Pericardium fibroblast (primary cell): ENCODE data around the gene CRACR2A. TPM values are rescaled to one million over a fixed set of nuclear protein-coding genes. Genes with fewer than 3 reads are reported as not detected.

ENCODE experiments used
- total RNA-seq: library from RNA; depleted of rRNA; stranded (reverse); fragments of >200 nt; gene quantifications from 2 replicates; pipeline ENCODE4 v1.2.3, GENCODE V29; 2015

The CRACR2A gene, protein sequence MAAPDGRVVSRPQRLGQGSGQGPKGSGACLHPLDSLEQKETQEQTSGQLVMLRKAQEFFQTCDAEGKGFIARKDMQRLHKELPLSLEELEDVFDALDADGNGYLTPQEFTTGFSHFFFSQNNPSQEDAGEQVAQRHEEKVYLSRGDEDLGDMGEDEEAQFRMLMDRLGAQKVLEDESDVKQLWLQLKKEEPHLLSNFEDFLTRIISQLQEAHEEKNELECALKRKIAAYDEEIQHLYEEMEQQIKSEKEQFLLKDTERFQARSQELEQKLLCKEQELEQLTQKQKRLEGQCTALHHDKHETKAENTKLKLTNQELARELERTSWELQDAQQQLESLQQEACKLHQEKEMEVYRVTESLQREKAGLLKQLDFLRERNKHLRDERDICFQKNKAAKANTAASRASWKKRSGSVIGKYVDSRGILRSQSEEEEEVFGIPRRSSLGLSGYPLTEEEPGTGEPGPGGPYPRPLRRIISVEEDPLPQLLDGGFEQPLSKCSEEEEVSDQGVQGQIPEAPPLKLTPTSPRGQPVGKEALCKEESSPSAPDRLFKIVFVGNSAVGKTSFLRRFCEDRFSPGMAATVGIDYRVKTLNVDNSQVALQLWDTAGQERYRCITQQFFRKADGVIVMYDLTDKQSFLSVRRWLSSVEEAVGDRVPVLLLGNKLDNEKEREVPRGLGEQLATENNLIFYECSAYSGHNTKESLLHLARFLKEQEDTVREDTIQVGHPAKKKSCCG
- total RNA-seq, result 2.3 and 3.2 TPM in 2 replicates

DNA sequence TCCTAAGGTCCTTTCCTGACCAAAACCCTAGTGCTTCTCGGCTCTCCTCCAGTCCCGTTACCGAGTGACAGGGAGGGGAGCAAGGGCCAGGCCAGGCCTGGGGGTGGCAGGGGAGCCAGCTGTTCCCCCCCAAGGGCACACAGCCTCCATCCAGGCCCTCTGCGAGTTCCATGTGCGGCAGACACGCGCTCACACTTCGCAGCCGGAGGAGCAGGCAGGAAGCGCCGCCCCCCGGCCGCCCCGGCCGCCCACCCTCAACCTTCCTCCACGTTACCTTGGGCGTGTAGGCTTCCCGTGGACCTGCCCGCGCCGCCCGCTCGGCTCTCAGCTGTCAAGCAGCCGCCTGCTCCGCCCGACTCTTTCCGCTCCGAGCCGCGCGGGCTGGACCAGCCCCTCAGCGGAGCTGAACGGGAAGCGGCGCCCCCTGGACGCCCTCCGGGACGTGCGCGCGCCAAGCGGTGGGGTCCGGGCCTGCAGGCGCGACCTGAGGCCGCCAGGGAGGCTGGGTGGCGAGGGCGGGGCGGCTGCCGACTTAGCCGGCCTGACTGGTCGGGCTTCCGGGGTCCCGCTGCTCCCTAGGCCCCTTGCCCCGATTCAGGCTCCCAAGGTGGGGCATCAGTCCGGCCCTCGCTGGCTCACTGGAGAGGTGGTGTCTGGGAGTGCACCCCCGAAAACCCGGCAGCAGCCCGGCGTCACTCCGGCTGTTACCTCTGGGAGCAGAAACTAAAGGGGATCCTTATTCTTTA lies at the start of gene CRACR2A:
CRACR2A (minus strand) TSS at position 369 of the 746 bp plus-strand sequence. CDS start 56,110 bp downstream, outside the sequence.

Other genes starting within 250 kb of the CRACR2A start
- 2.8 and 3.3 TPM in 2 replicates for gene PARP11, start 120.3 kb upstream of the CRACR2A start, total RNA-seq